GM18502 (cell line): ENCODE results near the gene DNHD1.
"Not testable (repeated sequence)": the region's sequence is repeated elsewhere in the genome, so short reads cannot be mapped to it uniquely, and the experiment has no call there.

ENCODE experiments used
- ATAC-seq: cut with Tn5 transposase; IDR thresholded peaks from one replicate; pipeline ENCODE4 v1.9.1; 2021; ENCODE audit warnings: mild to moderate bottlenecking; ENCODE audit not compliant: unreplicated experiment, poor library complexity

DNHD1 gene

DNA sequence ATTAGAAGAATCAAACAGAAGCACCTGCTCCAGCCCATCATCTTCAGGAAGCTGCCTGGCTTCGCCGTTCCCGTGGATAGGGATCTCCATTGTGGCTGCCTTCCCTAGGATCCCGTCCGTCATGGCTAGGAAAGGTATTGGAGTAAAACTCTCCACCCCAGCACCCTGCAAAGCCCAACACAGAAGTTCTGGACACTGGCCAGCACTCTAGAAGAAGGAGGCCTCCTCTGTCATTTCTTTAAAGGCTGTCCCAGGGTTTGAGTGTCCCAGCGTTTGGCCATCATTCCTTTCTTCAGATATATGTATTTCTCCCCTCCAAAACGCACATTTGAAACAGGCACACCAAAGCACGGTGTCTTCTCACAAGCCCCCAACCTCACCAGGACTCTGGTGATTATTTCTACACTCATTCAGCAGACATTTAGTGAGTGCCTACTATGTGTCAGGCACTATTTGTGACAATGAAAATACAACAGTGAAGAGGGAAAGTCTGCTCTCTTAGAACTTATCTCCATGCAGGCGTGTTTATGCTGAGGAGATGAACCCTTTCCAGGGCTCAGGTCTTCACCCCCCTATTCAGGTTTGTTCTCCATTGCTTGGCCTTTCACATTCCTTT lies 16.7 kb upstream of the DNHD1 start:
- no peak for ATAC-seq

GRCh38 chr11:6481012-6481923 lies 15.8 kb upstream of the DNHD1 start, which contains the start of the genes ARFIP2 and TIMM10B:
TSS of gene ARFIP2 (minus strand) at chr11:6481331. CDS start at chr11:6480421, 910 bp downstream.
TSS of gene TIMM10B (plus strand) at chr11:6481501. CDS start at chr11:6481517, 16 bp downstream.
- peak; percentile 99 for ATAC-seq

- ATAC-seq = peak; percentile 2
Observed at GRCh38 chr11:6481924-6482275, 15.2 kb upstream of the DNHD1 start.

- no peak for ATAC-seq
Observed at GRCh38 chr11:6482441-6482840, 14.6 kb upstream of the DNHD1 start.

GRCh38 chr11:6483015-6483414 lies 14.1 kb upstream of the DNHD1 start:
- no peak for ATAC-seq

DNA sequence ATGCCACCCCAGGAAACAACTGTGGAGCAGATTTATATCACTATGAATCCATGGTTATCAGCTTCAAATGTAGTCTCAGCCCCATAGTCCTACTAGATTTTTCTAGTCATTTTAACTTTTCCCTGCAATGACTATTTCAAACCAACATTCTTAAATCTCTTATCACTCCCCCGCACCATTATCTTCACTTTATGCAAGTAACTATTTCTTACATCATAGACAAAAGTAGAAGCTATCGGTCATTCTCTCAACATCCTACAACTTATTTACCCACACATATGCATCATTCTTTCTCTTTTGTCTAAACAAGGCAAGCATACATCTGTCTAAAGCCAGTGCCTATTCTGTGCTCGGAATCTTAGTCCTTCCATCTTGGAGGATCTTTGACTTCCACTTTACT lies 11.4 kb upstream of the DNHD1 start:
- ATAC-seq = no peak

DNA sequence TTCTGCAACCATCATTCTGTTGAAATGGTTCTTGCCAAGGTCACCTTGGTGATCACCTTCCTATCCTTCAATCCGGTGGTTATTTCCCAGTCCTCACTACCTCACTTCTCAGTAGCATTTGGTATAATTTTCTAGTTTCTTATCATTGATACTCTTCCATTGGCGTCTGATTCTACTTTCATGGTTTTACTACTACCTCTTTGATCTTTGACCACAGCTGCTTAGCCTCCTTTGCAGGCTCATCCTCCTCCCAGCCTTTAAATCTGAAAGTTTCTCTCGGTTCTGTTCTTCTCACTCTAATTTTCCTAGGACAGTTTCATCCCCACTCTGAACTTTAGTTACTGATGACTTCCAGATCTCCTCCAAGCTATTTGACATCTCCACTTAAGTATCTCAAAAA lies 10.8 kb upstream of the DNHD1 start:
- no peak for ATAC-seq

GRCh38 chr11:6486938-6487337 lies 10.1 kb upstream of the DNHD1 start:
- no peak for ATAC-seq

DNA sequence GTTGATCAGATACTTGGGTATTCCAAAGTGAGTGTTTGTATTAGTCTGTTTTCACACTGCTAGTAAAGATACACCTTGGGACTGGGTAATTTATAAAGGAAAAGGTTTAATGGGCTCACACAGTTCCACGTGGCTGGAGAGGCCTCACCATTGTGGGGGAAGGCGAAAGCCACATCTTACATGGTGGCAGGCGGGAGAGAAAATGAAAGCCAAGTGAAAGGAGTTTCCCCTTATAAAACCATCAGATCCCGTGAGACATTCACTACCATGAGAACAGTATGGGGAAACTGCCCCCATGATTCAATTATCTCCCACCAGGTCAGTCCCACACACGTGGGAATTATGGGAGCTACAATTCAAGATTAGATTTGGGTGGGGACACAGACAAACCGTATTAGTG lies 8.7 kb upstream of the DNHD1 start:
- ATAC-seq = no peak

DNA sequence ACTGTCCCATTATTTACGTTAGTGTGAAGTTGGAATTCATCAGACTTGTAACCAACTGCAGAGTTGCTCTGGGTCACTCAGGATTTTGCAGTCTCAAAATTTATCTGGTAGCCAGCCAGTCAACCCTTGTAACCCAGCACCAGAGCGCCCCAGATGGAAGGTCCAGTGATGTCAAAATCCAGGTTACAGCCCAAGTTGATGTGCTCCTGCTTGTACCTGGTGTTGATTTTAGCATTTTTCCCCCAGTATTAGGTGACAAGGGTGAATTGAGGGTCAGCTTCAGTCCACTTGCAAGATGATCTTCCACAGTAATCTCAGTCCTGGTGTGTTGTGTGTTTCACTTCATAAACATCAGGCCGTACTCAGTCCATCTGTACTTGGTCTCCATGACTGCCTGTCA lies 8.3 kb upstream of the DNHD1 start:
- ATAC-seq = no peak

DNA sequence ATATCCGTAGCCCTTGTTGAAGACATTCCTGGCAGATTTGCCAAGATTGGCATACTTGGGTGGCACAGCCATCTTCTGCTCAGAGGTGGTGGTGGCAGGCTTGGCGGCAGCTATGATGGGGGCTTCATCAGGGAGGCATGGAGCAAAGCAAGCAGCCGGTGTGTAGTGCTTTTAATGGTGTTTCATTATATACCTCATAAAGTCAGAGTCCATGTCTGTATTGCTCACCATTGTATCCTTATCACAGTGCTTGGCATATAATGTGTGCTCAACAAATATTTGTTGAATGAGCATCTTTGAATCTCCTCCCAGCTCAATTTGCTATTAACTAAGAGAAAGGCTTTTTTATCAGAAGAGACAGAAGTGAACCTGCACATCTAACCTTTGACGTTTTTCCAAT lies 7.8 kb upstream of the DNHD1 start:
- ATAC-seq = no peak

DNA sequence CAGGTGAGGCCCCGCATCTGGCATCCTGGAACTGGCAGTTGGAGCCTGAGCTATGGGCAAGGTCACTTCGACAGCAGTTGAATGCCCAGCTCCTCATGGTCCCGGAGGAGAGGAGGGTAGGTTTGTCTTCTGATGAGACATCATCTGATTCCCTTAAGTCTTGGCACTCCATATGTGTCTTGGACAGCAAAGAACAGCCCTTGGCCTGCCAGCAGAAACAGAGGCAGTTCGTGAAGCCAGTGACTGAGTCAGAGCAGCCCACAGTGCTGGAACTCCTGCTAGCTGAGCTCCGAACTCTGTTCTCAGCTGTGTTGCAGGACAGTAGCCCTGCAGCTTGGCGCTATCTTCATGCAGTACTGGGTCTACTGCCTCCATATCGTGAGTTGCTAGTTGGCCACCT lies 1.0 kb downstream of the DNHD1 start:
- no peak for ATAC-seq

DNA sequence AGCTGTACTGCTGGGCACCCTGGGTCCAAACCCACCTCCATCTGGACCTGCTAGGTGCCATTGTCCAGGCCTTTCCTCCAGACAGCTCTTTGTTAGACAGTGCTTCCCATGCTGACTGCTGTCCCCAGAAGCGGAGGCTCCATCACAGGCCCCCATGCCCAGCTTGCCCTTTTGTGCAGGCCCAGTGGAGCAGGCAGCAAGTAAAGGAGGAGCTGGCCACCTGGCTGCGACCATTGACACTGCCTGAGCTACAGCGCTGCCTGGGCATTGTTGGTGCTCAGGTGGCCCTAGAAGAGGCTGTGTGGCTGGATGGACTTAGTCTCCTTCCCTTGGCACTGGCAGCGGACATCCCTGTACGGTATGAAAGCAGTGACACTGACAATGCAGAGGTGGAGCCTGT lies 1.5 kb downstream of the DNHD1 start:
- no peak for ATAC-seq

DNA sequence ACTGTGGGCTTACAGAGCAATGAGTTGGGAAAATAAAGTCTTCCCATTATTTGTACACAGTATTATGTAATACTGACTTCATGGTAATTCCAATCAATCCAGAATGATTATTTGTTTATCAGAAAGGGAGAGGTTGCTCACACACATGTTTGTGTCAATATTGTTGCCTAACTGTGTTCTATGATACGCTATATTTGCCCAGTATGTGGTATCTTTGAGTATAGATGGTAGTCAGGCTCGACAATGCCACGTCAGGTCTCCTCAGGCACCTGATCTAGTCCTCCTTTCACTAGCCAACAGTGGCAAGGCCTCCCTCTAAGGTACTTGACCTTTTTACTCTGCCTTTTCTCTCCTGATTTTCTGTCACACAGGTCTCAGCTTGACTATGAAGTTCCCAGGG lies 5.3 kb downstream of the DNHD1 start:
- no peak for ATAC-seq

- ATAC-seq = no peak
Observed at GRCh38 chr11:6504166-6504565, 7.1 kb downstream of the DNHD1 start.

DNA sequence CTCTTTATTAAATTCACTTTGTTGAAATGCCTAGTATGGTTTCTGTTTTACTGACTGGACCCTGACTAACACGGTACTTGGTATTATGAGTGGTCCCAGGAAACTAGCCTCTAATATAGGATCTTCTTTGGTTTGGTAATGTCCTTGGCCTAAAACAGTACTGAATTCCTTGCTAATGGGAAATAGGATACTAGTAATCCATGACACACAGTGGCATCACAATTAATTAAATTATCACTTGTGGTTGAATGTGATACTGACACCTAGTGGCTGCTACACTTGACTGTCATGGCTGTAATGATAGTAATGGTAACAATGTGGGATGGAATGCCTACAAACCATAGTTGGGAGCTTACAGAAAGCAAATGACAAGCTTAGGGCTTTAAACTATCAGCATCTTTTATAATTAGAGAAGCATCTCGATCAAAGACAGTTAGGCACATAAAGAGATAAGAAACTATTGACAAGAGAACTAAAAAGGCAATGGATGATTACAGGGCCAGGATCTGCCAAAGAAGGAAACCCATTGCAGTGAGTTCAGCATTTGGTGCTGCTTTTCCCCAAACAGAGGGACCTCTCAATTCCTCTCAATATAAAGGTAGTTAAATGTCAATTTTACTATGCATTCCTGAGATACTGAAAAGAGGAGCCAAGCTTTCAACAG lies 8.6 kb downstream of the DNHD1 start:
- no peak for ATAC-seq

DNA sequence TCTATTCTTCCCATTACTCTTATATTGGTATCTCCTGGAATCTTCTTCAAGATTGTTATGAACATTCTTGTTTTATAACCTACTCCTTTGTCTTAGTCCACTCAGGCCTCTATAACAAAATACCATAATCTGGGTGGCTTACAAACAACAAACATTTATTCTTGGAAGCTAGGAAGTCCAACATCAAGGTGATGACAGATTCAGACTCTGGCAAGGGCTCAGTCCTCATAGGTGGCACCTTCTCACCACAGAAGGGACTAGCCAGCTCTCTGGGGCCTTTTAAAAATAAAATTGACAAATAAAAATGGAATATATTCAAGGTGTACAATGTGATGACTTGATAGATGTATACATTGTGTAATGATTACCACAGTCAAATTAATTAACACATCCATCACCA lies 19.8 kb downstream of the DNHD1 start:
- ATAC-seq = no peak

- no peak for ATAC-seq
Observed at GRCh38 chr11:6520265-6520664, 23.2 kb downstream of the DNHD1 start.

GRCh38 chr11:6521946-6522345 lies 24.9 kb downstream of the DNHD1 start:
- not testable (repeated sequence) for ATAC-seq

- no peak for ATAC-seq
Observed at GRCh38 chr11:6523253-6523652, 26.2 kb downstream of the DNHD1 start.

DNA sequence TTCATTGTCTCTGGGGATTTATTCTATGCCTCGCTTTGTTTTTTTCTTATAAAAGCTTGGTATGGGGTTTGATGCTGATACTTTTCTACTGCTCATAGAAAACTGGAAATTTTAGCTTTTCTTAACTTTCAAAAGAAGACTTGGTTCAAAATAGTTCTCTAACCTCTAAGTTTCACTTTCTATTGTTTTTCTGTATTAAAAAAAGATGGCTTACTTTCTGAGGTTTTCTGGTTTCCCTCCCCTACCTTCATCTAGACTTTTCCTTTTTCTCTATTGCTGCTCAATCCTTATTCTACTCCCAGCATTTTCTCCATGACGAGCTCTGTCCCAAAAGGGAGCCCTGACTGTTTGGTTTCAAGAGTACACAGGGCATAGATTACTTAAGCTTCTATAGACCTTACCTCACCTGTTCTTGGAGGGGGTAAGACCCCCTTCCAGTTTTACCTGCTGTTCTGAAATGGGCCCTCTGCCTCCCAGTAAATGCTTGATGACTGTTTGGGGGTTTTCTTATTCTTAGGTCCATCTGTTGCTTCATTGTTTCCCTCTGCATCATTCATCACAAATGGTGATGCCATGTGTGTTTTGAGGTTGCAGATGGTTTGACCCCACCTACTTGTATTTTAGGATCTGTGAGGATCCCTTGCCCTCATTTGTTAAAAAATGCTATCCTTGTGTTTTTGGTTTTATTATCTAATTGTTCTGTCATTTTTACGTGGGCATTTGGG lies 29.5 kb downstream of the DNHD1 start:
- ATAC-seq = peak; percentile 64
